GM21381 (cell line): ENCODE measurements around the gene YIPF4.
"Not testable (repeated sequence)": the region's sequence is repeated elsewhere in the genome, so short reads cannot be mapped to it uniquely, and the experiment has no call there.

ENCODE experiments used
- ATAC-seq: cut with Tn5 transposase; IDR thresholded peaks from one replicate; pipeline ENCODE4 v1.9.1; 2021; ENCODE audit warnings: mild to moderate bottlenecking, moderate library complexity; ENCODE audit not compliant: unreplicated experiment

The YIPF4 gene

GRCh38 chr2:32284321-32284720 is 6.6 kb downstream of the YIPF4 start:
- no peak for ATAC-seq

- no peak for ATAC-seq
Measured at GRCh38 chr2:32289165-32289999, 11.7 kb downstream of the YIPF4 start.

- ATAC-seq: no peak
Measured at GRCh38 chr2:32290000-32290339, 12.3 kb downstream of the YIPF4 start.

GRCh38 chr2:32291746-32292145 is 14.0 kb downstream of the YIPF4 start:
- ATAC-seq: no peak

- ATAC-seq: not testable (repeated sequence)
Measured at GRCh38 chr2:32293493-32293892, 15.8 kb downstream of the YIPF4 start.

- not testable (repeated sequence) for ATAC-seq
Measured at GRCh38 chr2:32293966-32294562, 16.4 kb downstream of the YIPF4 start.

- ATAC-seq: no peak
Measured at GRCh38 chr2:32310577-32310976, 32.9 kb downstream of the YIPF4 start.

- no peak for ATAC-seq
Measured at GRCh38 chr2:32314886-32315285, 37.2 kb downstream of the YIPF4 start.

GRCh38 chr2:32328679-32329078 is 51.0 kb downstream of the YIPF4 start:
- not testable (repeated sequence) for ATAC-seq

GRCh38 chr2:32329180-32329980 is 51.7 kb downstream of the YIPF4 start:
- ATAC-seq: not testable (repeated sequence)

- ATAC-seq: no peak
Measured at GRCh38 chr2:32330136-32330535, 52.4 kb downstream of the YIPF4 start.

GRCh38 chr2:32342801-32343200 is 65.1 kb downstream of the YIPF4 start:
- no peak for ATAC-seq

GRCh38 chr2:32350797-32351196 is 73.1 kb downstream of the YIPF4 start:
- not testable (repeated sequence) for ATAC-seq

- ATAC-seq: no peak
Measured at GRCh38 chr2:32355976-32356680, 78.4 kb downstream of the YIPF4 start.

GRCh38 chr2:32356681-32357317 is 79.1 kb downstream of the YIPF4 start, which contains the start of gene BIRC6:
BIRC6 (plus strand) TSS chr2:32357023; CDS start chr2:32357162, 139 bp downstream.
- ATAC-seq: peak; percentile 88

- ATAC-seq: peak; percentile 7
Measured at GRCh38 chr2:32357318-32358110, 79.8 kb downstream of the YIPF4 start.

GRCh38 chr2:32358111-32358482 is 80.4 kb downstream of the YIPF4 start:
- no peak for ATAC-seq

GRCh38 chr2:32360416-32360815 is 82.7 kb downstream of the YIPF4 start:
- no peak for ATAC-seq

- not testable (repeated sequence) for ATAC-seq
Measured at GRCh38 chr2:32362997-32363396, 85.3 kb downstream of the YIPF4 start.

GRCh38 chr2:32363597-32363996 is 85.9 kb downstream of the YIPF4 start:
- peak; percentile 72 for ATAC-seq
